ENCODE measurements around the gene EFEMP1.

GRCh38 chr2:55934337-55934736 is 10.8 kb upstream of the EFEMP1 start:
- no peak for TF ChIP-seq EZH2 (IDR thresholded peaks at IDR 0.05)
- TF ChIP-seq POLR2AphosphoS5 (IDR thresholded peaks at IDR 0.05; ENCODE audit: borderline replicate concordance, low read depth, low read length) = no peak
- TF ChIP-seq FOXP2 (optimal IDR thresholded peaks at IDR 0.05; ENCODE audit: control extremely low read depth, extremely low read length, insufficient read depth) = no peak
